Measurements from ENCODE around the gene COX6A1. TPM values are rescaled to one million over a fixed set of nuclear protein-coding genes. Genes with fewer than 3 reads are reported as not detected.

Gene COX6A1
- total RNA-seq, 1 experiment from 2014 or later = 2,042 TPM

- Histone ChIP-seq H3K9me3 (ENCODE audit: low read length) (no peaks in the 10 kb centered on the region), H3K27ac (ENCODE audit: low read length) (peak overlapping the region; percentile 80), H3K79me2 (ENCODE audit: low read length) (peaks cover 48% of the 10 kb centered on the region), H3K9ac (ENCODE audit: low read length) (peak overlapping the region; percentile 17), H3K36me3 (ENCODE audit: low read depth, low read length) (no peaks in the 10 kb centered on the region), H3K4me1 (ENCODE audit: insufficient read depth, low read length) (peaks cover 47% of the 10 kb centered on the region), H3F3A (ENCODE audit: low read length, unreplicated experiment) (peaks cover 5% of the 10 kb centered on the region), H4K20me1 (ENCODE audit: low read length) (no peaks in the 10 kb centered on the region), H3K4me3 (ENCODE audit: low read length) (peak overlapping the region; percentile 35), H2AFZ (ENCODE audit: low read length) (no peak overlapping the region), H3K27me3 (ENCODE audit: low read length) (no peaks in the 10 kb centered on the region), H3K4me2 (ENCODE audit: low read length) (peak overlapping the region; percentile 72), H3K9me2 (replicated peaks; ENCODE audit: low read length) (no peaks in the 10 kb centered on the region)
- no TSS peak for BruUV-seq (replicated peaks)
- TF ChIP-seq EZH2phosphoT487 (IDR thresholded peaks at IDR 0.05; ENCODE audit: borderline replicate concordance, low read length) (no peak), EZH2 (IDR thresholded peaks at IDR 0.05; ENCODE audit: low read length, unreplicated experiment) (no peak), CTCF (conservative IDR thresholded peaks at IDR 0.05; ENCODE audit: low read depth, low read length) (no peak)
- intact Hi-C loops (cut with micrococcal nuclease) = loop anchor here (1.0 kb wide), 2 partner anchors 15 to 22 kb away; partner anchors contain the start of gene DYNLL1
- DNase-seq (no peak), ATAC-seq (no peak)
- POLR2A ChIA-PET (ENCODE audit: unreplicated experiment) = interaction anchor here (0.7 to 1.2 kb wide), 5 partner anchors 22 to 182 kb away, joined by 3 to 12 read pairs (median 5); partner anchors contain the start of genes DYNLL1 and POP5
- CTCF ChIA-PET = interaction anchor here (0.7 to 1.1 kb wide), 2 partner anchors 36 to 1196 kb away, joined by 3 read pairs; partner anchors contain the start of genes COX6A1 and MORN3
Measured at GRCh38 chr12:120473807-120474615, 36.1 kb downstream of the COX6A1 start.

- Histone ChIP-seq H3K4me2 (ENCODE audit: low read length) (peak overlapping the region; percentile 72), H4K20me1 (ENCODE audit: low read length) (no peaks in the 10 kb centered on the region), H3K9me2 (replicated peaks; ENCODE audit: low read length) (no peaks in the 10 kb centered on the region), H3K4me3 (ENCODE audit: low read length) (peak overlapping the region; percentile 44), H3F3A (ENCODE audit: low read length, unreplicated experiment) (peaks cover 5% of the 10 kb centered on the region), H2AFZ (ENCODE audit: low read length) (0 out of 2 replicates have a peak overlapping the region, but pooled peaks have one; percentile 1), H3K9me3 (ENCODE audit: low read length) (no peaks in the 10 kb centered on the region), H3K27me3 (ENCODE audit: low read length) (no peaks in the 10 kb centered on the region), H3K79me2 (ENCODE audit: low read length) (peaks cover 44% of the 10 kb centered on the region), H3K27ac (ENCODE audit: low read length) (peak overlapping the region; percentile 80), H3K9ac (ENCODE audit: low read length) (peak overlapping the region; percentile 32), H3K36me3 (ENCODE audit: low read depth, low read length) (no peaks in the 10 kb centered on the region), H3K4me1 (ENCODE audit: insufficient read depth, low read length) (peaks cover 47% of the 10 kb centered on the region)
- peak; percentile 88 for ATAC-seq
- peak; percentile 99 for DNase-seq
- no TSS peak for BruUV-seq (replicated peaks)
- intact Hi-C loops (cut with micrococcal nuclease) = loop anchor here (1.0 kb wide), 2 partner anchors 15 to 22 kb away; partner anchors contain the start of gene DYNLL1
- TF ChIP-seq EZH2 (IDR thresholded peaks at IDR 0.05; ENCODE audit: low read length, unreplicated experiment) (no peak), EZH2phosphoT487 (IDR thresholded peaks at IDR 0.05; ENCODE audit: borderline replicate concordance, low read length) (no peak), CTCF (conservative IDR thresholded peaks at IDR 0.05; ENCODE audit: low read depth, low read length) (no peak)
- CTCF ChIA-PET = interaction anchor here (1.1 kb wide), 1 partner anchor 37 kb away, joined by 3 read pairs; the partner anchor contains the start of gene COX6A1
- POLR2A ChIA-PET (ENCODE audit: unreplicated experiment) = interaction anchor here (0.7 to 1.2 kb wide), 6 partner anchors 9 to 182 kb away, joined by 3 to 12 read pairs (median 4); partner anchors contain the start of genes DYNLL1 and POP5
Measured at GRCh38 chr12:120474616-120474960, 36.7 kb downstream of the COX6A1 start.

All from PC-3 (cell line).